Measurements from ENCODE around the gene ASB18. TPM values are rescaled to one million over a fixed set of nuclear protein-coding genes. Genes with fewer than 3 reads are reported as not detected.

Gene ASB18
- total and polyA plus RNA-seq, 2 donors from 2014 or later: not detected

DNA sequence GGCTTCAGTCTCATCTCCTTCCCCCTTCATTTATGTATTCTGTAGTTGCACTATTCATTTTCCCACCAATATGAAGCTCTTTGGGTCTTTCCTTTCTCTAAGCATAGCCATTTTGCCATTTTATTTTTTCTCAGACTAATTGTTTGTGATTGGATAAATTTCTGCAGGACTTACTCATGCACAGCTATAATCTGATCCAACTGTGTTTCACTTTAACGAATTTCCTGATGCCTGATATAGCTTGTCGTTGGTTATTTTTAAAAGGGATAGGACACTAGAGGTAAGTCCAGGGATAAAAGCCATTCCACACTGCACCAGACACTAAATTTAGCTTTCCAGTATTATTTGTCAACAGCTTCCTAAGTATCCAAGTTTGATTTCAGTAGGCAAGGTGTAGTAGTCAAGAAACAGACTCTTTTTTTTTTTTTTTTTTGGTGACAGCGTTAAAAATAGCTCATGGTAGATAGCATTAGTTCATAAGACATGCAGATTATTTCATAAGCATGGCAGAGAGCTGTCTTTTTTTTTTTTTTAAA, 17.4 kb downstream of the ASB18 start:
- no peaks in the 10 kb centered on the region for H3K27me3 ChIP-seq (ENCODE audit: control insufficient read depth, insufficient read depth, low read length)
- H3K36me3 ChIP-seq (ENCODE audit: control insufficient read depth in 2 of 3, insufficient read depth in 3 of 3, low read length in 3 of 3): no peaks in the 10 kb centered on the region
- intact Hi-C loops (cut with DNase I): no loop called here
- H3K4me1 ChIP-seq (ENCODE audit: control insufficient read depth in 2 of 3, insufficient read depth in 2 of 3, low read depth in 1 of 3, low read length in 3 of 3): no peaks in the 10 kb centered on the region
- H3K4me3 ChIP-seq (ENCODE audit: low read length in 3 of 3): no peak overlapping the region
- no peaks in the 10 kb centered on the region for H3K9me3 ChIP-seq (ENCODE audit: control insufficient read depth in 2 of 3, insufficient read depth in 1 of 3, low read length in 3 of 3)
- H3K27ac ChIP-seq (ENCODE audit: low read depth in 2 of 2, low read length in 2 of 2): no peak overlapping the region
- H3K9ac ChIP-seq (ENCODE audit: low read length in 3 of 3): no peak overlapping the region
- DNase-seq (no peak), FAIRE-seq (no peak)
- TF ChIP-seq, protein P1, sequence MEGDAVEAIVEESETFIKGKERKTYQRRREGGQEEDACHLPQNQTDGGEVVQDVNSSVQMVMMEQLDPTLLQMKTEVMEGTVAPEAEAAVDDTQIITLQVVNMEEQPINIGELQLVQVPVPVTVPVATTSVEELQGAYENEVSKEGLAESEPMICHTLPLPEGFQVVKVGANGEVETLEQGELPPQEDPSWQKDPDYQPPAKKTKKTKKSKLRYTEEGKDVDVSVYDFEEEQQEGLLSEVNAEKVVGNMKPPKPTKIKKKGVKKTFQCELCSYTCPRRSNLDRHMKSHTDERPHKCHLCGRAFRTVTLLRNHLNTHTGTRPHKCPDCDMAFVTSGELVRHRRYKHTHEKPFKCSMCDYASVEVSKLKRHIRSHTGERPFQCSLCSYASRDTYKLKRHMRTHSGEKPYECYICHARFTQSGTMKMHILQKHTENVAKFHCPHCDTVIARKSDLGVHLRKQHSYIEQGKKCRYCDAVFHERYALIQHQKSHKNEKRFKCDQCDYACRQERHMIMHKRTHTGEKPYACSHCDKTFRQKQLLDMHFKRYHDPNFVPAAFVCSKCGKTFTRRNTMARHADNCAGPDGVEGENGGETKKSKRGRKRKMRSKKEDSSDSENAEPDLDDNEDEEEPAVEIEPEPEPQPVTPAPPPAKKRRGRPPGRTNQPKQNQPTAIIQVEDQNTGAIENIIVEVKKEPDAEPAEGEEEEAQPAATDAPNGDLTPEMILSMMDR (IDR thresholded peaks at IDR 0.05; ENCODE audit: borderline replicate concordance, extremely low read depth, insufficient read depth): no peak

DNA sequence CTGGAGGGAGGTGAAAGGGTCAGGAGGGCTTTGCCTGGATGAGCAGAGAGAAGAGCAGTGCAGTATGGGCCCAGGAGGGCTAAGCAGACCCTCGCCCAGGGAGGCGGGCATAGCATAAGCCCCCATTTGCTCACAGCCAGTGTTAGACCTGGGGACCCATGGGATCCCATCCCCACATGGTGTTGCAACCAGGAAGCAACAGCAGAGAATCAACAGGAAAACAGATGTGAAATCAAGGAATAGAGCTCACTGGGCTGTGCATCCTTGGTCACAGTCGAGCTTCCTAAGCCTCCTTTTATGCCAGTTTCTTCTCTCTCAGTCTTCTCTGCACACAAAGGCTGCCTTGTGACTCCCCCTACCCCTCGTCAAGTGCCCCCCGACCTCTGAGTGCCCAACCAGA, 19.9 kb downstream of the ASB18 start:
- TF ChIP-seq, protein P1 (IDR thresholded peaks at IDR 0.05; ENCODE audit: borderline replicate concordance, extremely low read depth, insufficient read depth): no peak
- Histone ChIP-seq H3K4me3 (ENCODE audit: low read length in 3 of 3) (no peak overlapping the region), H3K27me3 (ENCODE audit: control insufficient read depth, insufficient read depth, low read length) (no peaks in the 10 kb centered on the region), H3K36me3 (ENCODE audit: control insufficient read depth in 2 of 3, insufficient read depth in 3 of 3, low read length in 3 of 3) (no peaks in the 10 kb centered on the region), H3K9ac (ENCODE audit: low read length in 3 of 3) (no peak overlapping the region), H3K27ac (ENCODE audit: low read depth in 2 of 2, low read length in 2 of 2) (no peak overlapping the region), H3K4me1 (ENCODE audit: control insufficient read depth in 2 of 3, insufficient read depth in 2 of 3, low read depth in 1 of 3, low read length in 3 of 3) (no peaks in the 10 kb centered on the region), H3K9me3 (ENCODE audit: control insufficient read depth in 2 of 3, insufficient read depth in 1 of 3, low read length in 3 of 3) (no peaks in the 10 kb centered on the region)
- no peak for FAIRE-seq
- intact Hi-C loops (cut with DNase I): no loop called here
- no peak for DNase-seq

DNA sequence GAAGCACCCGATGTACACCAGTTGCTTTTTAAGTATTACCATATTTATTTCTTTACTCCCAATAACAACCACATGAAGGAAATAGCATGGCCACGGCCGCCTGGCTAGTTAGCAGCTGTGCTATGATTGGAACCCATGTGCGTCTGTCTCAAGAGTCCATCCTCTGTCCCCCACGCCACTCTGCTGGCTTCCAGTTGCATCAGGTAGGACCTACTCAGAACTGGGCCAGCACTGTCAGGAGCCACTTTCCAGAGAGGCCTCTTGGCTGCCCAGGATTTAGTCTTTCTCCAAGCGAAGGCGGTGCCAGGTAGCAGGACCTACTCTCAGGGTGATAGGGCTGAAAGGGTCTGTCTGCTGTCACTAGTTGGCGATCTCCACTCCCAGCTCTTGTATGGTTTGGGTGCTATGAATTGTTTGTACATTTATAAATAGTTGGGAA, 22.1 kb downstream of the ASB18 start:
- DNase-seq: no peak
- H3K27me3 ChIP-seq (ENCODE audit: control insufficient read depth, insufficient read depth, low read length): peaks cover 5% of the 10 kb centered on the region
- no peak for FAIRE-seq
- H3K9me3 ChIP-seq (ENCODE audit: control insufficient read depth in 2 of 3, insufficient read depth in 1 of 3, low read length in 3 of 3): no peaks in the 10 kb centered on the region
- TF ChIP-seq, protein P1 (IDR thresholded peaks at IDR 0.05; ENCODE audit: borderline replicate concordance, extremely low read depth, insufficient read depth): no peak
- H3K36me3 ChIP-seq (ENCODE audit: control insufficient read depth in 2 of 3, insufficient read depth in 3 of 3, low read length in 3 of 3): no peaks in the 10 kb centered on the region
- intact Hi-C loops (cut with DNase I): no loop called here
- no peak overlapping the region for H3K9ac ChIP-seq (ENCODE audit: low read length in 3 of 3)
- no peaks in the 10 kb centered on the region for H3K4me1 ChIP-seq (ENCODE audit: control insufficient read depth in 2 of 3, insufficient read depth in 2 of 3, low read depth in 1 of 3, low read length in 3 of 3)
- no peak overlapping the region for H3K4me3 ChIP-seq (ENCODE audit: low read length in 3 of 3)
- no peak overlapping the region for H3K27ac ChIP-seq (ENCODE audit: low read depth in 2 of 2, low read length in 2 of 2)

Measured in kidney (tissue), 14 donors.